Ectodermal cell (in vitro differentiated cells): ENCODE measurements around the gene SGMS1.

ENCODE experiments used
- H3K27ac ChIP-seq: 2 replicates; pipeline ENCODE4 v1.7.0; 2013; ENCODE audit warnings: mild to moderate bottlenecking, low read depth, low read length; ENCODE audit not compliant: insufficient read depth, poor library complexity, severe bottlenecking
- H3K27me3 ChIP-seq: 2 replicates; pipeline ENCODE4 v1.7.0; 2013; ENCODE audit warnings: mild to moderate bottlenecking, low read length; ENCODE audit not compliant: insufficient read depth, control insufficient read depth, poor library complexity, severe bottlenecking
- H3K36me3 ChIP-seq: one replicate; pipeline ENCODE4 v1.7.0; 2013; ENCODE audit warnings: low read length; ENCODE audit not compliant: control insufficient read depth, insufficient read depth
- H3K4me1 ChIP-seq: one replicate; pipeline ENCODE4 v1.7.0; 2013; ENCODE audit warnings: low read length; ENCODE audit not compliant: control insufficient read depth, insufficient read depth
- H3K4me3 ChIP-seq: 2 replicates; pipeline ENCODE4 v1.7.0; 2013; ENCODE audit warnings: low read depth, low read length, control low read depth; ENCODE audit not compliant: insufficient read depth
- H3K9me3 ChIP-seq: 2 replicates; pipeline ENCODE4 v1.7.0; 2013; ENCODE audit warnings: mild to moderate bottlenecking, low read length, moderate library complexity; ENCODE audit not compliant: control insufficient read depth
- whole genome bisulfite sequencing, 2 experiments: methylation state at CpG; one replicate each; pipeline ENCODE4 v1.1.7; 2013; ENCODE audit warnings: missing lambda C conversion rate in 2 of 2; 5-methylcytosine and 5-hydroxymethylcytosine counted together

SGMS1 gene

DNA sequence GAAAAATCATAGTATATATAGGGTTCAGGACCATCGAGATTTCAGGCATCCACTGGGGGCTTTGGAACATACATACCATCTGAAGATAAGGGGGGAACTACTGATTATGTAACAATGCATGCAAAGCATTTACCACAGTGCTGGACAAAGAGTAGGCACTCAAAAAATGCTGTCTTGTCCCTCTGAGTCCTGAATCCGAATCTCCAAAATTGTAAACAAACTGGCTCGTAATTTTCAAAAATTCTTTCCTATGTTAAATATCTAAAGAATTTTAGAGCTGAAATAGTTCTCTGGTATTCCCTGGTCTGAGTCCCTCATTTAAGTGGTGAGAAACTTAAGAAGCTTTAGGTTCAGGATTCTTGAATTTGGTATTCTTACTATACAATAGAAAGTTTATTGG, 204.7 kb downstream of the SGMS1 start:
- WGBS, 2 experiments, result 98 to 100% methylated on average over 2 to 3 of the region's 3 CpGs
- Histone ChIP-seq H3K36me3 (no peaks in the 10 kb centered on the region), H3K4me1 (peaks cover 4% of the 10 kb centered on the region), H3K27ac (no peak overlapping the region), H3K9me3 (no peaks in the 10 kb centered on the region), H3K4me3 (no peak overlapping the region), H3K27me3 (peaks cover 23% of the 10 kb centered on the region)

DNA sequence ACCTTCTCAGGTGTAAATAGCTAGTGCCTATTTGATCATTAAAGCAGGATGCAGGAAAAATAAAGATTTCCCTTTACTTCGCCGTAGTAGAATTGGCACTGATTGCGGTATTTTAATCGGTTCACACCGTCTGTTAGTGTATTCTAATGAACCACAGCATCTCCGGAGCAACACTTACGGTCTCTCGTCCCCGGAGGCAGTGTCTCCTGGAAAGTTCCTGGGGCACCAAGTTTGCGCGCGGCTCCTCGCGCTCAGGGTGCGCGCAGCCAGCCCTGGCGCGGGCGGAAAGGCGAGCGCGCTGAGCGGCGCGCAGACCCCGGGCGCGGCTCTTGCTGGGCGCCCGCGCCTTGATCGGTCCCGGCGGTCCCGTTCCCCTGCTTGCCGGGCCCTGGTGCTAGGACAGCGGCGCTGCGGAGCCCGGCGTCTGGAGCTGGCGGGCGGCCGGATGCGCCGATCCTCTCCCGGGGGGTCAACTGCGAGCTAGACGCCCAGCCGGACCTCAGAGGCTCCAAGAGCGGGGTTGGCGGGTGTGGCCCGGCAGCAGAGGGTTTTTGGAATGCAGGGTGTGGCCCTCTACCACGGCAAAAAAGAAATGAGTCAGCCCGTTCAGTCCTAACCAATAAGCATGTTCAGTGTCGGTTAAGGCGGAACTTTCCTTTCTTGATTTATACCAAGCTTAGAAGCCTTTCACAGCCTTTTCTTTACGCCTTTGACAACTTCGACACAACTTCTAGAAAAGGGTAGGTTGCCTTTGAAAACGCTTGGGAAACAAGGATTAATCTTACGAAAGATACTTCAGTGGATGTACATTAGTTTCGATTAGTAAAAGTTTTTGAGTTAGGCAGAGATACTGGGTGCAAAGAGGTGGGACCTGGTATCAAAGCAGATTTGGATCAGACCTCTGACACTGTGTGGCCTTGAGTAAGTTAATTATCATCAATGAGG, 205.6 kb downstream of the SGMS1 start:
- no peak overlapping the region for H3K27ac ChIP-seq
- H3K4me1 ChIP-seq, result peaks cover 4% of the 10 kb centered on the region
- H3K36me3 ChIP-seq, result no peaks in the 10 kb centered on the region
- H3K27me3 ChIP-seq, result peaks cover 23% of the 10 kb centered on the region
- no peaks in the 10 kb centered on the region for H3K9me3 ChIP-seq
- WGBS, 2 experiments, result 7 to 8% methylated on average over 62 of the region's 62 CpGs
- H3K4me3 ChIP-seq, result peak overlapping the region; percentile 61

DNA sequence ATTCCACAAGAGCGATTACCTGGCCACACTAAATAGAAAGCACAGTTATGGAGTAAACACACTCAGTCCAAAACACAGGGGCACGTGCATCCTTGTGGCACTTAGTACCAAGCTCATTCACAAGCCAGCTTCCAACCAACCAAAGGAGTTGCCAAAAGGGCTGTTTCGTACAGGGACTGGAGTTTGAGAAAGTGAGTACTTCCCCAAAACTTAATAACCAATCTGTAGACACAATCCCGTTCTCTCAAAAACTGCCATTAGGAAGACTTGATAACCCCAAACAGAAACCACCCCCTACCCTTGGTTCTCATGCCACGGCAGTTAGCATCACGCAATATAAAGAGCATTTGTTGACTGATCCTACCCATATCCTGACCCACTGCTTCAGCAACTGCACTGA, 206.3 kb downstream of the SGMS1 start:
- H3K27me3 ChIP-seq, result peaks cover 23% of the 10 kb centered on the region
- peaks cover 4% of the 10 kb centered on the region for H3K4me1 ChIP-seq
- no peak overlapping the region for H3K27ac ChIP-seq
- no peaks in the 10 kb centered on the region for H3K9me3 ChIP-seq
- peak overlapping the region; percentile 61 for H3K4me3 ChIP-seq
- no peaks in the 10 kb centered on the region for H3K36me3 ChIP-seq
- 57 to 63% methylated on average over 6 of the region's 6 CpGs for WGBS, 2 experiments

- no peaks in the 10 kb centered on the region for H3K9me3 ChIP-seq
- no peaks in the 10 kb centered on the region for H3K36me3 ChIP-seq
- no peak overlapping the region for H3K4me3 ChIP-seq
- WGBS, 2 experiments, result 90 to 95% methylated on average over 6 of the region's 6 CpGs
- peaks cover 4% of the 10 kb centered on the region for H3K4me1 ChIP-seq
- peaks cover 23% of the 10 kb centered on the region for H3K27me3 ChIP-seq
- no peak overlapping the region for H3K27ac ChIP-seq
These were observed 206.9 kb downstream of the SGMS1 start for GRCh38 chr10:50416881-50417280.

DNA sequence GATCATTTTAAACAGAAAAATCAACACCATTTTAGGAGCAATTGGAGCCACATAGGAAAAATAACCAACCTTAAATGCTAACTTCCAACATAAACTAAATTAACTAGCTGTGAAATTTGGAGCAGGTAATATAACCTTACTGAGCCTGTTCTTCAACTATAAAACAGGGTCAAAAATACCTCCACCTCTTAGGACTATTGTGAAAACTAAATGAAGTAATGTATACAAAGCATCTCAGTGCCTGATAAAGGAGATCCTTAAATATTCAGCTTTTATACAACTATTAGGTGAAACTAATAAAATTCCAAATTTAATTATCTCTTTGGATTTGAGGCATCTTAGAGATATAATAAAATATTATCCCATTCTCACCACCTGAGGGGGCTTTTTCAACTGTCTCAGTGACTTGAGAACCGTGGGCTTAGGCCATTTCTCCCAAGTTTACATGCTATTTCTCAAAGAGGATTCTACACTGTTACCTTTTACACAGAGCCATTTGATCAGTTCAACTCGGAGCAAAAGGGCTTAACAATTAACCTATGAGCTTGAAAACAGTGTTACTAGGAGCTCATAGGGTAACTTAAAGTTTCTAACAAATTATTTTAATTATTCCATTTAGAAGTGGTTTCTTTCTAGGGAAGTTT, 207.5 kb downstream of the SGMS1 start:
- no peaks in the 10 kb centered on the region for H3K36me3 ChIP-seq
- H3K27me3 ChIP-seq, result peaks cover 23% of the 10 kb centered on the region
- H3K9me3 ChIP-seq, result no peaks in the 10 kb centered on the region
- no peak overlapping the region for H3K4me3 ChIP-seq
- no peak overlapping the region for H3K27ac ChIP-seq
- H3K4me1 ChIP-seq, result peaks cover 4% of the 10 kb centered on the region
- whole genome bisulfite sequencing, 2 experiments, result 57 to 74% methylated on average over 1 to 2 of the region's 2 CpGs

DNA sequence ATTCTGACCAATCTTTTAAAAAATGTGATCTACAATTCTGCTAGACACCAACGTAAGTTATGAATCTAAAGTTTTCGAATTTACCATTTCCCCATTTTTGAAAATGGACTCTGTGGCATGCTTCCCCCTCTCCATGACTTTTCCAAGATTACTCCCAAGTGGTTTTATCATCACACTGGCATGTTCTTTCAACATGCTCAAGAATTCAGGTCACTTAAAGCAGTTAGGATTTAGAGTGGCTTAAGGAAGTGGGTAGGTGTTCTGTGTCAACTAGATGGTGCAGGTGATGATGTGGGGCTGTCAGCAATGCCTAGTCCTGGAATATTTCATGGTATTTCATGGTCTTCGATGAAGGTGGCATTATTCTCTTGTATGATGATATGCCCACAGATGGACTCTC, 208.5 kb downstream of the SGMS1 start:
- Histone ChIP-seq H3K27me3 (peaks cover 23% of the 10 kb centered on the region), H3K4me3 (no peak overlapping the region), H3K4me1 (peaks cover 4% of the 10 kb centered on the region), H3K9me3 (no peaks in the 10 kb centered on the region), H3K27ac (no peak overlapping the region), H3K36me3 (no peaks in the 10 kb centered on the region)
- 97 to 98% methylated on average over 3 of the region's 3 CpGs for WGBS, 2 experiments

DNA sequence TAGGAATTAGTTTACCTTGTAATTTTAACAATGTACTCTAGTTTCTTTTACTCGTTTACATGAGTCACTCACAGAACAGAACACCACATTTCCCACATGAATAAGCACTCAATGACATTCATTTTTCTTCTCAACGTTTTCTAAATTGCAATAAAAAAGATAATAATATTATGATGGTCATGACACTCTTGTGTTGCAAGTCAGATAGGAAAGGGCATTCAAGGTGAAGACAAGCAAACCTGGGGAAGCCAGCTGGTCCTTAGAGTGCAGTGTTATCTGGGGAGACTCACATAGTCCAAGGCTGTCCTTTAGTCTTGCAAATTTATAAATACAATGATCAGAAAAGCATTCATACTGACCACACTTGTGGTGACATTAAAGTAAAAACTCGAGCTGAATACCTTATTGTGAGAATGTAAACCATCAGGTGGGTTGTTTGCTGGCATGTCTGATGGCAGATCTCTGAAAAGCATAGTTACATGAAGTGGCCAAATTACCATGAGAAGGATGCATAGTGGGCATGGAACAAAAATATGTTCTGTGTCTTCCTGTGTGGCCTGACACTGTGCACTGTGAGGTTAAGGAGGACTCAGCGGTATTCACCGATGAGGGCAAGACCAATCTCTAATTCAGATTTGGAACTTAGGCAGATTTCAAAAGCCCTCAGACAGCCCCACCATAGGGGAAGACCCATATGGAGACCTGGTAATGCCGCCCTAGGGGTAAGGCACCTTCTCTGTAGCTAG, 213.5 kb downstream of the SGMS1 start:
- Histone ChIP-seq H3K9me3 (no peaks in the 10 kb centered on the region), H3K27ac (no peak overlapping the region), H3K4me1 (no peaks in the 10 kb centered on the region), H3K27me3 (no peaks in the 10 kb centered on the region), H3K36me3 (no peaks in the 10 kb centered on the region), H3K4me3 (no peak overlapping the region)
- 76 to 82% methylated on average over 5 to 6 of the region's 6 CpGs for WGBS, 2 experiments

DNA sequence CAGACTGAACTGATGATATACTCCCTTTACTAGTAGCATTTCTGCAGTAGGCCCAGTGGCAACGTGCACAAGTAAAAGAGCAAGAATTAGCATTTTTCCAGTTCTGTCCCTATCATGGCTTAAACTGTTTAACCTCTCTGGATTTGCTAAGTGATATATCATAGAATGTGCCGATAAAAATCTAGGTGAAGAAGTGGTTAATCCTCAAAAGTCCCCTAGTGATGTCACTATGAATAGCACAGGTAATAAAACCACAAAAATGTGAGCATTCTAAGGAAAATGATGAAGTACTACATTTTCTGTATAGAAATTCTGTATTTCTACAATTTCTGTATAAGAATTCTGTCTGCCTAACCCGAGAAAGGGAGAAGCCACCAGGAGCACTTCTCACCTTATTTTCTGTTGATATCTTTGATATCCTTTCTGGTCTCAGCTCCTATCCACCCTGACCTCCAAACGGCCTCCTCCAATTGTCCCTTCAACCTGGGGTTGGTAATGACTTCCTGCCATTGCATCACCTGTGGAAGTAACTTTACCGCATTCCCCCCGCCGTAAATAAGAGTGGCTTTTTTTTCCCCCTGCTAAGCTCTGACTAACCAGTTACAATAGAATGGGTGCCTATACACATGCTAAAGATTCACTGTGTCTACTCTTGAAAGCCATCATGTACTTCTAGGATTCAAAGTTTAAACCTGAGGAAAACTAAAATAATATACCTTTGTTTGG, 216.5 kb downstream of the SGMS1 start:
- 76 to 83% methylated on average over 7 of the region's 7 CpGs for WGBS, 2 experiments
- Histone ChIP-seq H3K36me3 (no peaks in the 10 kb centered on the region), H3K4me1 (no peaks in the 10 kb centered on the region), H3K27ac (no peak overlapping the region), H3K27me3 (no peaks in the 10 kb centered on the region), H3K4me3 (no peak overlapping the region), H3K9me3 (no peaks in the 10 kb centered on the region)

DNA sequence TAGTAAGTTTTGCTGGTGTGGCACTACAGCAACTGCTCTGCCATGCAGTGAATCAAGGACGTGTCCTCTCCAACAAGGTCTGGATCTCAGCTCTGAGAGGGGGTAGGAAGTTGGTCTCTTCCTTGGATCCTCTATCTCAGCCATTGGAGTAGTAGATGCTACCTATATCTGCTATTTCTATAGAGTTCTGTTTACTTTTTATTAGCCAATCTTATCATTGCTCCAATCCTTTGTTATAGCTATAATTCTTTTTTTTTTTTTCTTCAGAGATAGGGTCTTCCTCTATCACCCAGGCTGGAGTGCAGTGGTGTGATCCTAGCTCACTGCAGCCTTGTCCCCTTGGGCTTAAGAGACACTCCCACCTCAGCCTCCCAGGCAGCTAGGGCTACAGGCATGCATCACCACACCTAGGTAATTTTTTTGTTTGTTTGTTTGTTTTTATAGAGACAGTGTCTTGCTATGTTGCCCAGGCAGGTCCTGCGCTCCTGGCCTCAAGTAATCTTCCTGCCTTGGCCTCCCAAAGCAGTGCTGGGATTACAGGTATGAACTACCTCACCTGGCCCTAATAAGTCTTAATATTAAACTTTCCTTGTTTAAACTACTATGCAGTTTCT, 217.2 kb downstream of the SGMS1 start:
- no peak overlapping the region for H3K4me3 ChIP-seq
- no peaks in the 10 kb centered on the region for H3K4me1 ChIP-seq
- WGBS, 2 experiments, result 89 to 91% methylated on average over 2 of the region's 2 CpGs
- H3K27ac ChIP-seq, result no peak overlapping the region
- H3K27me3 ChIP-seq, result no peaks in the 10 kb centered on the region
- no peaks in the 10 kb centered on the region for H3K9me3 ChIP-seq
- H3K36me3 ChIP-seq, result no peaks in the 10 kb centered on the region
